ENCODE data around the gene COPZ1. TPM values are rescaled to one million over a fixed set of nuclear protein-coding genes. Genes with fewer than 3 reads are reported as not detected.
A peak's percentile ranks its signal among the peaks of the same experiment; 100 is the strongest.

COPZ1 gene
- total and polyA plus RNA-seq, 9 of the 15 experiments (the other 6 are each of a cell fraction or from before 2014, with no cell fraction given): 137 to 487 (median 233) TPM

DNA sequence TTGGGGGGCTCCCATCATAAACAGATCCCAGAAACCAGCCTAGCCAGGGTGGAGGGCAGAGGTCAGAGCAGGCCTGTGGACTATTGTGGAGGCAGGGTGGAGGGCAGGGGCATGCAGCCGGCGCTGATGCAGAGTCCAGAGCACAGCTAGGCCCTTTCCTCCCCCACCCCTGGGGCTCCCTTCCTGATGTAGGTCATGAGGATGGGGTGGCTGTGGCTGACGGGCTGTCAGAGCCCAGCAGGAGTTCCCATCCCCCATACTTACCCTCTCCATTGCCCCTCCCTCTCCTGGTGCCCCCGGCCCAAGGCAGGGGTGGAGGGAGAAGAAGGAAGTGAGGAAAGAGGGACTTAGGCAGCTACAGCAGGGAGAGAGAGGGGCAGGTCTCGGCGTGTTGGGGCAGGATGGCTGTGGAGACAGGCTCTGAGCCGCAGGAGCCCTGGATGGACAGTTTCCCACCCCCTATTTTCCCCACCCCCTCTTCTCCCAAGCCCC lies 65.3 kb downstream of the COPZ1 start:
- Histone ChIP-seq H3K36me3 (ENCODE audit: control insufficient read depth, insufficient read depth, low read length) (peaks cover 38% of the 10 kb centered on the region), H3K79me2 (ENCODE audit: control insufficient read depth, insufficient read depth, low read length) (peaks cover 85% of the 10 kb centered on the region), H3K27me3 (ENCODE audit: control insufficient read depth in 2 of 2, insufficient read depth in 2 of 2, low read length in 2 of 2) (no peaks in the 10 kb centered on the region), H3K9ac (ENCODE audit: insufficient read depth in 1 of 2, low read depth in 2 of 2, low read length in 2 of 2) (peak overlapping the region; percentile 27 to 91), H3K9me3 (replicated peaks; ENCODE audit: control insufficient read depth, insufficient read depth, low read depth, low read length) (no peaks in the 10 kb centered on the region), H3K4me1 (replicated peaks in 1 of 2; ENCODE audit: control insufficient read depth in 2 of 2, insufficient read depth in 2 of 2, low read length in 2 of 2) (peaks cover 73 to 74% of the 10 kb centered on the region in 2 experiments), H3K4me3 (peak overlapping the region; percentile 57), H3K27ac (ENCODE audit: extremely low read depth, low read depth, low read length) (peak overlapping the region; percentile 62), H4K20me1 (replicated peaks; ENCODE audit: control insufficient read depth, insufficient read depth, low read length) (no peaks in the 10 kb centered on the region), H3K4me2 (ENCODE audit: insufficient read depth, low read length) (peak overlapping the region; percentile 88), H2AFZ (ENCODE audit: low read depth, low read length) (peak overlapping the region; percentile 54; the same call in 1 of the 2 replicates), H3K9me1 (ENCODE audit: control insufficient read depth, insufficient read depth, low read length) (no peaks in the 10 kb centered on the region)
- ChIA-PET POLR2A (interaction anchor here (0.5 to 1.5 kb wide), 5 partner anchors 9 to 109 kb away, joined by 3 to 7 read pairs (median 4); partner anchors contain the start of gene HNRNPA1), CTCF (ENCODE audit: low intra/inter-chr PET ratio) (no interaction called here)
- DNase-seq (ENCODE audit: extremely low read depth in 1 of 4, low spot score in 3 of 4): peak; percentile 73 to 84 (median 77)
- WGBS (ENCODE audit: insufficient coverage, low coverage, missing lambda C conversion rate): 0% methylated on average over 5 of the region's 7 CpGs
- peak; percentile 44 for ATAC-seq
- no TSS peak for BruUV-seq (replicated peaks)
- FAIRE-seq: peak; percentile 23
- in situ Hi-C loops (cut with MboI) (loop anchor here (10.0 kb wide), 1 partner anchor 55 kb away; no protein-coding TSS in a partner anchor), intact Hi-C loops (cut with micrococcal nuclease) (no loop called here)
- TF ChIP-seq SRSF9 (IDR thresholded peaks at IDR 0.05; ENCODE audit: borderline replicate concordance, low read depth, low read length) (no peak), NONO (IDR thresholded peaks at IDR 0.05; ENCODE audit: low read depth in 2 of 2, low read length in 1 of 2) (no peak), CTBP1 (IDR thresholded peaks at IDR 0.05; ENCODE audit: borderline replicate concordance) (peak; percentile 59), ZKSCAN8 (CRISPR knock-in tag; IDR thresholded peaks at IDR 0.05) (no peak)
- TF ChIP-seq, protein P1, sequence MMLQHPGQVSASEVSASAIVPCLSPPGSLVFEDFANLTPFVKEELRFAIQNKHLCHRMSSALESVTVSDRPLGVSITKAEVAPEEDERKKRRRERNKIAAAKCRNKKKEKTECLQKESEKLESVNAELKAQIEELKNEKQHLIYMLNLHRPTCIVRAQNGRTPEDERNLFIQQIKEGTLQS (IDR thresholded peaks at IDR 0.05): no peak
- TF ChIP-seq, protein P1 (CRISPR knock-in tag; conservative IDR thresholded peaks at IDR 0.05): no peak
- TF ChIP-seq, protein P2, sequence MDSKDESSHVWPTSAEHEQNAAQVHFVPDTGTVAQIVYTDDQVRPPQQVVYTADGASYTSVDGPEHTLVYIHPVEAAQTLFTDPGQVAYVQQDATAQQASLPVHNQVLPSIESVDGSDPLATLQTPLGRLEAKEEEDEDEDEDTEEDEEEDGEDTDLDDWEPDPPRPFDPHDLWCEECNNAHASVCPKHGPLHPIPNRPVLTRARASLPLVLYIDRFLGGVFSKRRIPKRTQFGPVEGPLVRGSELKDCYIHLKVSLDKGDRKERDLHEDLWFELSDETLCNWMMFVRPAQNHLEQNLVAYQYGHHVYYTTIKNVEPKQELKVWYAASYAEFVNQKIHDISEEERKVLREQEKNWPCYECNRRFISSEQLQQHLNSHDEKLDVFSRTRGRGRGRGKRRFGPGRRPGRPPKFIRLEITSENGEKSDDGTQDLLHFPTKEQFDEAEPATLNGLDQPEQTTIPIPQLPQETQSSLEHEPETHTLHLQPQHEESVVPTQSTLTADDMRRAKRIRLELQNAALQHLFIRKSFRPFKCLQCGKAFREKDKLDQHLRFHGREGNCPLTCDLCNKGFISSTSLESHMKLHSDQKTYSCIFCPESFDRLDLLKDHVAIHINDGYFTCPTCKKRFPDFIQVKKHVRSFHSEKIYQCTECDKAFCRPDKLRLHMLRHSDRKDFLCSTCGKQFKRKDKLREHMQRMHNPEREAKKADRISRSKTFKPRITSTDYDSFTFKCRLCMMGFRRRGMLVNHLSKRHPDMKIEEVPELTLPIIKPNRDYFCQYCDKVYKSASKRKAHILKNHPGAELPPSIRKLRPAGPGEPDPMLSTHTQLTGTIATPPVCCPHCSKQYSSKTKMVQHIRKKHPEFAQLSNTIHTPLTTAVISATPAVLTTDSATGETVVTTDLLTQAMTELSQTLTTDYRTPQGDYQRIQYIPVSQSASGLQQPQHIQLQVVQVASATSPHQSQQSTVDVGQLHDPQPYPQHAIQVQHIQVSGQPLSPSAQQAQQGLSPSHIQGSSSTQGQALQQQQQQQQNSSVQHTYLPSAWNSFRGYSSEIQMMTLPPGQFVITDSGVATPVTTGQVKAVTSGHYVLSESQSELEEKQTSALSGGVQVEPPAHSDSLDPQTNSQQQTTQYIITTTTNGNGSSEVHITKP (IDR thresholded peaks at IDR 0.05; ENCODE audit: partially characterized antibody): peak; percentile 1
- TF ChIP-seq, protein P3, sequence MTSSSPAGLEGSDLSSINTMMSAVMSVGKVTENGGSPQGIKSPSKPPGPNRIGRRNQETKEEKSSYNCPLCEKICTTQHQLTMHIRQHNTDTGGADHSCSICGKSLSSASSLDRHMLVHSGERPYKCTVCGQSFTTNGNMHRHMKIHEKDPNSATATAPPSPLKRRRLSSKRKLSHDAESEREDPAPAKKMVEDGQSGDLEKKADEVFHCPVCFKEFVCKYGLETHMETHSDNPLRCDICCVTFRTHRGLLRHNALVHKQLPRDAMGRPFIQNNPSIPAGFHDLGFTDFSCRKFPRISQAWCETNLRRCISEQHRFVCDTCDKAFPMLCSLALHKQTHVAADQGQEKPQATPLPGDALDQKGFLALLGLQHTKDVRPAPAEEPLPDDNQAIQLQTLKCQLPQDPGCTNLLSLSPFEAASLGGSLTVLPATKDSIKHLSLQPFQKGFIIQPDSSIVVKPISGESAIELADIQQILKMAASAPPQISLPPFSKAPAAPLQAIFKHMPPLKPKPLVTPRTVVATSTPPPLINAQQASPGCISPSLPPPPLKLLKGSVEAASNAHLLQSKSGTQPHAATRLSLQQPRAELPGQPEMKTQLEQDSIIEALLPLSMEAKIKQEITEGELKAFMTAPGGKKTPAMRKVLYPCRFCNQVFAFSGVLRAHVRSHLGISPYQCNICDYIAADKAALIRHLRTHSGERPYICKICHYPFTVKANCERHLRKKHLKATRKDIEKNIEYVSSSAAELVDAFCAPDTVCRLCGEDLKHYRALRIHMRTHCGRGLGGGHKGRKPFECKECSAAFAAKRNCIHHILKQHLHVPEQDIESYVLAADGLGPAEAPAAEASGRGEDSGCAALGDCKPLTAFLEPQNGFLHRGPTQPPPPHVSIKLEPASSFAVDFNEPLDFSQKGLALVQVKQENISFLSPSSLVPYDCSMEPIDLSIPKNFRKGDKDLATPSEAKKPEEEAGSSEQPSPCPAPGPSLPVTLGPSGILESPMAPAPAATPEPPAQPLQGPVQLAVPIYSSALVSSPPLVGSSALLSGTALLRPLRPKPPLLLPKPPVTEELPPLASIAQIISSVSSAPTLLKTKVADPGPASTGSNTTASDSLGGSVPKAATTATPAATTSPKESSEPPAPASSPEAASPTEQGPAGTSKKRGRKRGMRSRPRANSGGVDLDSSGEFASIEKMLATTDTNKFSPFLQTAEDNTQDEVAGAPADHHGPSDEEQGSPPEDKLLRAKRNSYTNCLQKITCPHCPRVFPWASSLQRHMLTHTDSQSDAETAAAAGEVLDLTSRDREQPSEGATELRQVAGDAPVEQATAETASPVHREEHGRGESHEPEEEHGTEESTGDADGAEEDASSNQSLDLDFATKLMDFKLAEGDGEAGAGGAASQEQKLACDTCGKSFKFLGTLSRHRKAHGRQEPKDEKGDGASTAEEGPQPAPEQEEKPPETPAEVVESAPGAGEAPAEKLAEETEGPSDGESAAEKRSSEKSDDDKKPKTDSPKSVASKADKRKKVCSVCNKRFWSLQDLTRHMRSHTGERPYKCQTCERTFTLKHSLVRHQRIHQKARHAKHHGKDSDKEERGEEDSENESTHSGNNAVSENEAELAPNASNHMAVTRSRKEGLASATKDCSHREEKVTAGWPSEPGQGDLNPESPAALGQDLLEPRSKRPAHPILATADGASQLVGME (CRISPR knock-in tag; IDR thresholded peaks at IDR 0.05): no peak
- TF ChIP-seq, protein P4, sequence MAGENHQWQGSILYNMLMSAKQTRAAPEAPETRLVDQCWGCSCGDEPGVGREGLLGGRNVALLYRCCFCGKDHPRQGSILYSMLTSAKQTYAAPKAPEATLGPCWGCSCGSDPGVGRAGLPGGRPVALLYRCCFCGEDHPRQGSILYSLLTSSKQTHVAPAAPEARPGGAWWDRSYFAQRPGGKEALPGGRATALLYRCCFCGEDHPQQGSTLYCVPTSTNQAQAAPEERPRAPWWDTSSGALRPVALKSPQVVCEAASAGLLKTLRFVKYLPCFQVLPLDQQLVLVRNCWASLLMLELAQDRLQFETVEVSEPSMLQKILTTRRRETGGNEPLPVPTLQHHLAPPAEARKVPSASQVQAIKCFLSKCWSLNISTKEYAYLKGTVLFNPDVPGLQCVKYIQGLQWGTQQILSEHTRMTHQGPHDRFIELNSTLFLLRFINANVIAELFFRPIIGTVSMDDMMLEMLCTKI (IDR thresholded peaks at IDR 0.05; ENCODE audit: partially characterized antibody): no peak
